GM19463 (cell line): ENCODE data around the gene CDKN2AIPNL.
"Not testable (repeated sequence)": the region's sequence is repeated elsewhere in the genome, so short reads cannot be mapped to it uniquely, and the experiment has no call there.

ENCODE experiments used
- ATAC-seq: cut with Tn5 transposase; IDR thresholded peaks from one replicate; pipeline ENCODE4 v1.9.1; 2021; ENCODE audit warnings: mild to moderate bottlenecking, moderate library complexity; ENCODE audit not compliant: unreplicated experiment

CDKN2AIPNL gene

GRCh38 chr5:134403951-134404350 lies 7.7 kb downstream of the CDKN2AIPNL start:
- no peak for ATAC-seq

GRCh38 chr5:134398609-134399155 lies 13.0 kb downstream of the CDKN2AIPNL start:
- ATAC-seq, result no peak

- ATAC-seq, result no peak
Observed at GRCh38 chr5:134397196-134397595, 14.5 kb downstream of the CDKN2AIPNL start.

GRCh38 chr5:134396274-134396673 lies 15.4 kb downstream of the CDKN2AIPNL start:
- no peak for ATAC-seq

- no peak for ATAC-seq
Observed at GRCh38 chr5:134394932-134395331, 16.7 kb downstream of the CDKN2AIPNL start.

- ATAC-seq, result no peak
Observed at GRCh38 chr5:134392301-134392700, 19.4 kb downstream of the CDKN2AIPNL start.

GRCh38 chr5:134387443-134387842 lies 24.2 kb downstream of the CDKN2AIPNL start:
- no peak for ATAC-seq

GRCh38 chr5:134383980-134384697 lies 27.5 kb downstream of the CDKN2AIPNL start:
- no peak for ATAC-seq

GRCh38 chr5:134382204-134382603 lies 29.5 kb downstream of the CDKN2AIPNL start:
- not testable (repeated sequence) for ATAC-seq

- ATAC-seq, result no peak
Observed at GRCh38 chr5:134380346-134380745, 31.3 kb downstream of the CDKN2AIPNL start.

- no peak for ATAC-seq
Observed at GRCh38 chr5:134374232-134374631, 37.4 kb downstream of the CDKN2AIPNL start.

GRCh38 chr5:134373633-134374032 lies 38.0 kb downstream of the CDKN2AIPNL start:
- not testable (repeated sequence) for ATAC-seq

- ATAC-seq, result no peak
Observed at GRCh38 chr5:134371834-134372340, 39.8 kb downstream of the CDKN2AIPNL start.

GRCh38 chr5:134370871-134371833 lies 40.5 kb downstream of the CDKN2AIPNL start, which contains the start of gene UBE2B:
Gene UBE2B, plus strand, starts transcription at chr5:134371569. Its CDS starts 27 bp downstream, at chr5:134371596.
- peak; percentile 70 for ATAC-seq

GRCh38 chr5:134370311-134370870 lies 41.3 kb downstream of the CDKN2AIPNL start:
- ATAC-seq, result peak; percentile 4

- ATAC-seq, result no peak
Observed at GRCh38 chr5:134365604-134366003, 46.1 kb downstream of the CDKN2AIPNL start.

GRCh38 chr5:134355681-134356080 lies 56.0 kb downstream of the CDKN2AIPNL start:
- no peak for ATAC-seq
